IPS-18a (cell line): ENCODE measurements around the gene EXOC3.

Experiments used
- H3K27ac ChIP-seq: one replicate; pipeline ENCODE4 v1.5.1; 2013; ENCODE audit warnings: low read length
- H3K27me3 ChIP-seq: one replicate; pipeline ENCODE4 v1.6.1; 2013; ENCODE audit warnings: mild to moderate bottlenecking, low read length; ENCODE audit not compliant: control insufficient read depth, insufficient read depth
- H3K36me3 ChIP-seq: one replicate; pipeline ENCODE4 v1.6.1; 2013; ENCODE audit warnings: low read depth, low read length; ENCODE audit not compliant: control insufficient read depth
- H3K4me1 ChIP-seq: one replicate; pipeline ENCODE4 v1.6.1; 2013; ENCODE audit warnings: low read depth, low read length; ENCODE audit not compliant: control insufficient read depth
- H3K4me3 ChIP-seq: one replicate; pipeline ENCODE4 v1.5.1; 2013; ENCODE audit warnings: low read length
- H3K9ac ChIP-seq: one replicate; pipeline ENCODE4 v1.6.1; 2013; ENCODE audit warnings: mild to moderate bottlenecking, low read length, moderate library complexity
- H3K9me3 ChIP-seq: one replicate; pipeline ENCODE4 v1.6.1; 2013; ENCODE audit warnings: low read depth, low read length; ENCODE audit not compliant: control insufficient read depth

The EXOC3 gene

GRCh38 chr5:446883-447263, 3.9 kb downstream of the EXOC3 start:
- no peak overlapping the region for H3K9ac ChIP-seq
- no peak overlapping the region for H3K27ac ChIP-seq
- H3K27me3 ChIP-seq, result no peaks in the 10 kb centered on the region
- H3K36me3 ChIP-seq, result peaks cover 28% of the 10 kb centered on the region
- H3K9me3 ChIP-seq, result peaks cover 5% of the 10 kb centered on the region
- no peaks in the 10 kb centered on the region for H3K4me1 ChIP-seq
- no peak overlapping the region for H3K4me3 ChIP-seq

- Histone ChIP-seq H3K4me1 (no peaks in the 10 kb centered on the region), H3K9ac (no peak overlapping the region), H3K36me3 (peaks cover 32% of the 10 kb centered on the region), H3K9me3 (peaks cover 5% of the 10 kb centered on the region), H3K4me3 (no peak overlapping the region), H3K27ac (no peak overlapping the region), H3K27me3 (no peaks in the 10 kb centered on the region)
These were observed 4.5 kb downstream of the EXOC3 start for GRCh38 chr5:447501-447900.

- Histone ChIP-seq H3K36me3 (peaks cover 35% of the 10 kb centered on the region), H3K27ac (no peak overlapping the region)
These were observed 5.2 kb downstream of the EXOC3 start for GRCh38 chr5:448061-448765.

GRCh38 chr5:448766-449090, 5.8 kb downstream of the EXOC3 start:
- no peaks in the 10 kb centered on the region for H3K27me3 ChIP-seq
- H3K9me3 ChIP-seq, result peaks cover 5% of the 10 kb centered on the region
- H3K4me1 ChIP-seq, result no peaks in the 10 kb centered on the region
- H3K4me3 ChIP-seq, result no peak overlapping the region
- no peak overlapping the region for H3K9ac ChIP-seq
- no peak overlapping the region for H3K27ac ChIP-seq
- peaks cover 40% of the 10 kb centered on the region for H3K36me3 ChIP-seq

More at GRCh38 chr5:448061-448765, 5.2 kb downstream of the EXOC3 start:
- no peaks in the 10 kb centered on the region for H3K4me1 ChIP-seq
- no peaks in the 10 kb centered on the region for H3K27me3 ChIP-seq
- no peak overlapping the region for H3K4me3 ChIP-seq
- H3K9me3 ChIP-seq, result peaks cover 5% of the 10 kb centered on the region
- H3K9ac ChIP-seq, result no peak overlapping the region

- no peaks in the 10 kb centered on the region for H3K27me3 ChIP-seq
- no peak overlapping the region for H3K9ac ChIP-seq
- no peak overlapping the region for H3K27ac ChIP-seq
- H3K36me3 ChIP-seq, result peaks cover 44% of the 10 kb centered on the region
- no peak overlapping the region for H3K4me3 ChIP-seq
- peaks cover 5% of the 10 kb centered on the region for H3K9me3 ChIP-seq
- no peaks in the 10 kb centered on the region for H3K4me1 ChIP-seq
These were observed 6.2 kb downstream of the EXOC3 start for GRCh38 chr5:449151-449550.

GRCh38 chr5:451587-452458, 8.8 kb downstream of the EXOC3 start:
- peaks cover 48% of the 10 kb centered on the region for H3K36me3 ChIP-seq
- H3K4me1 ChIP-seq, result no peaks in the 10 kb centered on the region
- peaks cover 5% of the 10 kb centered on the region for H3K9me3 ChIP-seq
- H3K9ac ChIP-seq, result no peak overlapping the region
- H3K27ac ChIP-seq, result no peak overlapping the region
- H3K4me3 ChIP-seq, result no peak overlapping the region
- no peaks in the 10 kb centered on the region for H3K27me3 ChIP-seq

GRCh38 chr5:452978-453710, 10.2 kb downstream of the EXOC3 start:
- Histone ChIP-seq H3K27me3 (no peaks in the 10 kb centered on the region), H3K27ac (no peak overlapping the region), H3K36me3 (peaks cover 48% of the 10 kb centered on the region), H3K9me3 (peaks cover 5% of the 10 kb centered on the region), H3K9ac (no peak overlapping the region), H3K4me1 (no peaks in the 10 kb centered on the region), H3K4me3 (no peak overlapping the region)

GRCh38 chr5:453725-454481, 10.9 kb downstream of the EXOC3 start:
- Histone ChIP-seq H3K4me3 (no peak overlapping the region), H3K36me3 (peaks cover 45% of the 10 kb centered on the region), H3K27me3 (no peaks in the 10 kb centered on the region), H3K4me1 (no peaks in the 10 kb centered on the region), H3K9ac (no peak overlapping the region), H3K9me3 (peaks cover 5% of the 10 kb centered on the region), H3K27ac (no peak overlapping the region)

- H3K4me1 ChIP-seq, result no peaks in the 10 kb centered on the region
- no peak overlapping the region for H3K9ac ChIP-seq
- no peak overlapping the region for H3K27ac ChIP-seq
- no peak overlapping the region for H3K4me3 ChIP-seq
- H3K9me3 ChIP-seq, result peaks cover 5% of the 10 kb centered on the region
- H3K27me3 ChIP-seq, result no peaks in the 10 kb centered on the region
- peaks cover 46% of the 10 kb centered on the region for H3K36me3 ChIP-seq
These were observed 12.0 kb downstream of the EXOC3 start for GRCh38 chr5:454936-455335.

GRCh38 chr5:455806-456205, 12.8 kb downstream of the EXOC3 start:
- H3K27me3 ChIP-seq, result no peaks in the 10 kb centered on the region
- peaks cover 47% of the 10 kb centered on the region for H3K36me3 ChIP-seq
- peaks cover 5% of the 10 kb centered on the region for H3K9me3 ChIP-seq
- H3K4me1 ChIP-seq, result no peaks in the 10 kb centered on the region
- H3K4me3 ChIP-seq, result no peak overlapping the region
- no peak overlapping the region for H3K9ac ChIP-seq
- H3K27ac ChIP-seq, result no peak overlapping the region
